GM19397 (cell line): ENCODE data around the gene MAPKAP1.

Experiments used
- ATAC-seq: cut with Tn5 transposase; IDR thresholded peaks from one replicate; pipeline ENCODE4 v1.9.1; 2021; ENCODE audit warnings: mild to moderate bottlenecking, moderate library complexity; ENCODE audit not compliant: unreplicated experiment

MAPKAP1 gene

GRCh38 chr9:125399165-125399564 is 307.8 kb downstream of the MAPKAP1 start:
- ATAC-seq, result no peak

GRCh38 chr9:125398243-125398642 is 308.8 kb downstream of the MAPKAP1 start:
- no peak for ATAC-seq

GRCh38 chr9:125397736-125398135 is 309.3 kb downstream of the MAPKAP1 start:
- ATAC-seq, result no peak

GRCh38 chr9:125396799-125397198 is 310.2 kb downstream of the MAPKAP1 start:
- no peak for ATAC-seq

GRCh38 chr9:125393426-125393825 is 313.6 kb downstream of the MAPKAP1 start:
- no peak for ATAC-seq

- ATAC-seq, result no peak
Measured at GRCh38 chr9:125391704-125392103, 315.3 kb downstream of the MAPKAP1 start.

- no peak for ATAC-seq
Measured at GRCh38 chr9:125388978-125389377, 318.0 kb downstream of the MAPKAP1 start.

- ATAC-seq, result no peak
Measured at GRCh38 chr9:125387861-125388524, 319.0 kb downstream of the MAPKAP1 start.
